Measurements from ENCODE around the gene AUH.
"Not testable (repeated sequence)": the region's sequence is repeated elsewhere in the genome, so short reads cannot be mapped to it uniquely, and the experiment has no call there.

AUH gene

GRCh38 chr9:91395553-91396471 lies 34.1 kb upstream of the AUH start:
- Histone ChIP-seq H3K27ac (ENCODE audit: insufficient read depth, low read length, poor library complexity, severe bottlenecking) (no peak overlapping the region), H3K4me3 (ENCODE audit: insufficient read depth, low read depth, low read length, poor library complexity, severe bottlenecking) (no peak overlapping the region), H3K4me1 (ENCODE audit: control insufficient read depth, insufficient read depth, low read length, poor library complexity, severe bottlenecking) (no peaks in the 10 kb centered on the region), H3K36me3 (ENCODE audit: control insufficient read depth, insufficient read depth, low read length) (no peaks in the 10 kb centered on the region), H3K27me3 (replicated peaks; ENCODE audit: control insufficient read depth, insufficient read depth, low read length, poor library complexity, severe bottlenecking) (no peaks in the 10 kb centered on the region), H3K9me3 (ENCODE audit: control insufficient read depth, low read length) (no peaks in the 10 kb centered on the region)
- DNase-seq: no peak

GRCh38 chr9:91395106-91395552 lies 33.4 kb upstream of the AUH start:
- no peaks in the 10 kb centered on the region for H3K36me3 ChIP-seq (ENCODE audit: control insufficient read depth, insufficient read depth, low read length)
- no peak for DNase-seq
- no peaks in the 10 kb centered on the region for H3K27me3 ChIP-seq (replicated peaks; ENCODE audit: control insufficient read depth, insufficient read depth, low read length, poor library complexity, severe bottlenecking)
- H3K9me3 ChIP-seq (ENCODE audit: control insufficient read depth, low read length): no peaks in the 10 kb centered on the region
- H3K27ac ChIP-seq (ENCODE audit: insufficient read depth, low read length, poor library complexity, severe bottlenecking): no peak overlapping the region
- H3K4me1 ChIP-seq (ENCODE audit: control insufficient read depth, insufficient read depth, low read length, poor library complexity, severe bottlenecking): no peaks in the 10 kb centered on the region
- H3K4me3 ChIP-seq (ENCODE audit: insufficient read depth, low read depth, low read length, poor library complexity, severe bottlenecking): no peak overlapping the region

GRCh38 chr9:91393826-91394225 lies 32.1 kb upstream of the AUH start:
- H3K4me3 ChIP-seq (ENCODE audit: insufficient read depth, low read depth, low read length, poor library complexity, severe bottlenecking): no peak overlapping the region
- no peaks in the 10 kb centered on the region for H3K9me3 ChIP-seq (ENCODE audit: control insufficient read depth, low read length)
- no peaks in the 10 kb centered on the region for H3K36me3 ChIP-seq (ENCODE audit: control insufficient read depth, insufficient read depth, low read length)
- no peak for DNase-seq
- H3K27me3 ChIP-seq (replicated peaks; ENCODE audit: control insufficient read depth, insufficient read depth, low read length, poor library complexity, severe bottlenecking): no peaks in the 10 kb centered on the region
- no peak overlapping the region for H3K27ac ChIP-seq (ENCODE audit: insufficient read depth, low read length, poor library complexity, severe bottlenecking)
- no peaks in the 10 kb centered on the region for H3K4me1 ChIP-seq (ENCODE audit: control insufficient read depth, insufficient read depth, low read length, poor library complexity, severe bottlenecking)

GRCh38 chr9:91392435-91392834 lies 30.7 kb upstream of the AUH start:
- DNase-seq: no peak
- no peaks in the 10 kb centered on the region for H3K4me1 ChIP-seq (ENCODE audit: control insufficient read depth, insufficient read depth, low read length, poor library complexity, severe bottlenecking)
- no peaks in the 10 kb centered on the region for H3K27me3 ChIP-seq (replicated peaks; ENCODE audit: control insufficient read depth, insufficient read depth, low read length, poor library complexity, severe bottlenecking)
- H3K27ac ChIP-seq (ENCODE audit: insufficient read depth, low read length, poor library complexity, severe bottlenecking): no peak overlapping the region
- no peaks in the 10 kb centered on the region for H3K36me3 ChIP-seq (ENCODE audit: control insufficient read depth, insufficient read depth, low read length)
- no peak overlapping the region for H3K4me3 ChIP-seq (ENCODE audit: insufficient read depth, low read depth, low read length, poor library complexity, severe bottlenecking)
- no peaks in the 10 kb centered on the region for H3K9me3 ChIP-seq (ENCODE audit: control insufficient read depth, low read length)

GRCh38 chr9:91391818-91392217 lies 30.1 kb upstream of the AUH start:
- Histone ChIP-seq H3K36me3 (ENCODE audit: control insufficient read depth, insufficient read depth, low read length) (no peaks in the 10 kb centered on the region), H3K9me3 (ENCODE audit: control insufficient read depth, low read length) (no peaks in the 10 kb centered on the region), H3K27me3 (replicated peaks; ENCODE audit: control insufficient read depth, insufficient read depth, low read length, poor library complexity, severe bottlenecking) (no peaks in the 10 kb centered on the region), H3K4me3 (ENCODE audit: insufficient read depth, low read depth, low read length, poor library complexity, severe bottlenecking) (no peak overlapping the region), H3K4me1 (ENCODE audit: control insufficient read depth, insufficient read depth, low read length, poor library complexity, severe bottlenecking) (no peaks in the 10 kb centered on the region), H3K27ac (ENCODE audit: insufficient read depth, low read length, poor library complexity, severe bottlenecking) (no peak overlapping the region)
- no peak for DNase-seq

GRCh38 chr9:91391412-91391811 lies 29.7 kb upstream of the AUH start:
- Histone ChIP-seq H3K27ac (ENCODE audit: insufficient read depth, low read length, poor library complexity, severe bottlenecking) (no peak overlapping the region), H3K27me3 (replicated peaks; ENCODE audit: control insufficient read depth, insufficient read depth, low read length, poor library complexity, severe bottlenecking) (no peaks in the 10 kb centered on the region), H3K9me3 (ENCODE audit: control insufficient read depth, low read length) (no peaks in the 10 kb centered on the region), H3K4me1 (ENCODE audit: control insufficient read depth, insufficient read depth, low read length, poor library complexity, severe bottlenecking) (no peaks in the 10 kb centered on the region), H3K4me3 (ENCODE audit: insufficient read depth, low read depth, low read length, poor library complexity, severe bottlenecking) (no peak overlapping the region), H3K36me3 (ENCODE audit: control insufficient read depth, insufficient read depth, low read length) (no peaks in the 10 kb centered on the region)
- no peak for DNase-seq

GRCh38 chr9:91389686-91390085 lies 28.0 kb upstream of the AUH start:
- not testable (repeated sequence) for H3K4me3 ChIP-seq (ENCODE audit: insufficient read depth, low read depth, low read length, poor library complexity, severe bottlenecking); DNase-seq; H3K9me3 ChIP-seq (ENCODE audit: control insufficient read depth, low read length); H3K27me3 ChIP-seq (replicated peaks; ENCODE audit: control insufficient read depth, insufficient read depth, low read length, poor library complexity, severe bottlenecking); H3K36me3 ChIP-seq (ENCODE audit: control insufficient read depth, insufficient read depth, low read length); H3K4me1 ChIP-seq (ENCODE audit: control insufficient read depth, insufficient read depth, low read length, poor library complexity, severe bottlenecking); H3K27ac ChIP-seq (ENCODE audit: insufficient read depth, low read length, poor library complexity, severe bottlenecking)

GRCh38 chr9:91386765-91387164 lies 25.0 kb upstream of the AUH start:
- Histone ChIP-seq H3K27ac (ENCODE audit: insufficient read depth, low read length, poor library complexity, severe bottlenecking) (no peak overlapping the region), H3K4me3 (ENCODE audit: insufficient read depth, low read depth, low read length, poor library complexity, severe bottlenecking) (no peak overlapping the region), H3K27me3 (replicated peaks; ENCODE audit: control insufficient read depth, insufficient read depth, low read length, poor library complexity, severe bottlenecking) (no peaks in the 10 kb centered on the region), H3K9me3 (ENCODE audit: control insufficient read depth, low read length) (no peaks in the 10 kb centered on the region), H3K36me3 (ENCODE audit: control insufficient read depth, insufficient read depth, low read length) (no peaks in the 10 kb centered on the region), H3K4me1 (ENCODE audit: control insufficient read depth, insufficient read depth, low read length, poor library complexity, severe bottlenecking) (no peaks in the 10 kb centered on the region)
- DNase-seq: no peak

GRCh38 chr9:91384954-91385353 lies 23.2 kb upstream of the AUH start:
- Histone ChIP-seq H3K27me3 (replicated peaks; ENCODE audit: control insufficient read depth, insufficient read depth, low read length, poor library complexity, severe bottlenecking) (no peaks in the 10 kb centered on the region), H3K27ac (ENCODE audit: insufficient read depth, low read length, poor library complexity, severe bottlenecking) (no peak overlapping the region), H3K4me3 (ENCODE audit: insufficient read depth, low read depth, low read length, poor library complexity, severe bottlenecking) (no peak overlapping the region), H3K36me3 (ENCODE audit: control insufficient read depth, insufficient read depth, low read length) (no peaks in the 10 kb centered on the region), H3K4me1 (ENCODE audit: control insufficient read depth, insufficient read depth, low read length, poor library complexity, severe bottlenecking) (no peaks in the 10 kb centered on the region), H3K9me3 (ENCODE audit: control insufficient read depth, low read length) (no peaks in the 10 kb centered on the region)
- no peak for DNase-seq

GRCh38 chr9:91383577-91383976 lies 21.9 kb upstream of the AUH start:
- H3K27me3 ChIP-seq (replicated peaks; ENCODE audit: control insufficient read depth, insufficient read depth, low read length, poor library complexity, severe bottlenecking): no peaks in the 10 kb centered on the region

More at GRCh38 chr9:91383577-91383976, 21.9 kb upstream of the AUH start:
- Histone ChIP-seq H3K4me1 (ENCODE audit: control insufficient read depth, insufficient read depth, low read length, poor library complexity, severe bottlenecking) (no peaks in the 10 kb centered on the region), H3K4me3 (ENCODE audit: insufficient read depth, low read depth, low read length, poor library complexity, severe bottlenecking) (no peak overlapping the region), H3K27ac (ENCODE audit: insufficient read depth, low read length, poor library complexity, severe bottlenecking) (no peak overlapping the region), H3K9me3 (ENCODE audit: control insufficient read depth, low read length) (no peaks in the 10 kb centered on the region), H3K36me3 (ENCODE audit: control insufficient read depth, insufficient read depth, low read length) (no peaks in the 10 kb centered on the region)
- DNase-seq: no peak

Measured in effector memory CD4-positive, alpha-beta T cell (primary cell).